ENCODE measurements around the gene B4GALNT2.
"Not testable (repeated sequence)": the region's sequence is repeated elsewhere in the genome, so short reads cannot be mapped to it uniquely, and the experiment has no call there.

Gene B4GALNT2

DNA sequence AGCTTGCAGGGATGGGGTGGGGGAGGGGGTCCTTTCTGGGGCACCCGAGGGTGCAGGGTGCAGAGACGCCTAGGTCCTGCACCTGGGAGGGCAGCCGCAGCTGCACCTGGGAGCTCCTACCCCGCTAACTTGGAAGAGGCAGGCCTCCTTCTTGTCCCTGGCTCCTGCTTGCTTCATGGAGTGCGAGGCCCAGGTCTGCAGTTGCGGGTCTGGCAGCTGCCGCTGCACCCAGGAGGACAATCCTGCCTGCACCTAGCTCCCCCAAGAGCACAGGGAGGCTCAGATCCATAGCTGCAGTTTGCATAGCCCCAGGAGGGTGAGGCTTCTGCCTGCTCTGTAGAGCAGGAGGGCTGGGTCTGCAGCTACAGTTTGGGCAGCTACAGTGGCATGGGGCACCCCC lies 51.2 kb downstream of the B4GALNT2 start:
- no peak for DNase-seq

DNA sequence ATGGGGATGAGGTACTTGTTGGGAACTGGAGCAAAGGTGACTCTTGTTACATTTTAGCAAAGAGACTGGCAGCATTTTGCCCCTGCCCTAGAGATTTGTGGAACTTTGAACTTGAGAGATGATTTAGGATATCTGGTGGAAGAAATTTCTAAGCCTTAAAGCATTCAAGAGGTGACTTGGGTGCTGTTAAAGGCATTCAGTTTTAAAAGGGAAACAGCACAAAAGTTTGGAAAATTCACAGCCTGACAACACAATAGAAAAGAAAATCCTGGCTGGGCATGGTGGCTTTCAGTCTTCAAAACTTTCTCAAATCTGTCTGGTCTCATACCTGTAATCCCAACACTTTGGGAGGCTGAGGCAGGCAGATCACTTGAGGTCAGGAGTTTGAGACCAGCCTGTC lies 52.0 kb downstream of the B4GALNT2 start:
- DNase-seq = not testable (repeated sequence)

- DNase-seq = not testable (repeated sequence)
These were observed 52.8 kb downstream of the B4GALNT2 start for GRCh38 chr17:49185381-49185780.

- DNase-seq = no peak
These were observed 54.7 kb downstream of the B4GALNT2 start for GRCh38 chr17:49187301-49187700.

DNA sequence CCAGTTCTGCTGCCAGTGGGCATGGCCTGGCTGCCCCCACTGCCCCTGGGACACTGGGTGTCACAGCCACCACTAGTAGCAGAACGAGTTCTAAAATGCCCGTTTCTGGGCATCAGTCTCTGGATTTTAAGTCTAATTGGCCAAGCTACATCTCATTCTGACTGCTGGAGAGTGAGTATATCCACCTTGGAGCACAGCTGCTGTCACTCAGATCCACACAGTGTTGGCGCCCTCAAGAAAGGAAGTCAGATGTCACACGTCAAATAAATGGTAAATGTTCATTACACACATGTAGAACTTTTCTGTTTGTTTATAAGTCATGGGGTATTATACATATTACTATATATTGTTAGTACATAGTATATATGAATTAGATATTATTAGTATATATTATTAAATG lies 58.4 kb downstream of the B4GALNT2 start:
- no peak for DNase-seq

GRCh38 chr17:49191409-49191916 lies 58.9 kb downstream of the B4GALNT2 start:
- no peak for DNase-seq

- DNase-seq = peak; percentile 90
These were observed 59.6 kb downstream of the B4GALNT2 start for GRCh38 chr17:49191917-49192741.

DNA sequence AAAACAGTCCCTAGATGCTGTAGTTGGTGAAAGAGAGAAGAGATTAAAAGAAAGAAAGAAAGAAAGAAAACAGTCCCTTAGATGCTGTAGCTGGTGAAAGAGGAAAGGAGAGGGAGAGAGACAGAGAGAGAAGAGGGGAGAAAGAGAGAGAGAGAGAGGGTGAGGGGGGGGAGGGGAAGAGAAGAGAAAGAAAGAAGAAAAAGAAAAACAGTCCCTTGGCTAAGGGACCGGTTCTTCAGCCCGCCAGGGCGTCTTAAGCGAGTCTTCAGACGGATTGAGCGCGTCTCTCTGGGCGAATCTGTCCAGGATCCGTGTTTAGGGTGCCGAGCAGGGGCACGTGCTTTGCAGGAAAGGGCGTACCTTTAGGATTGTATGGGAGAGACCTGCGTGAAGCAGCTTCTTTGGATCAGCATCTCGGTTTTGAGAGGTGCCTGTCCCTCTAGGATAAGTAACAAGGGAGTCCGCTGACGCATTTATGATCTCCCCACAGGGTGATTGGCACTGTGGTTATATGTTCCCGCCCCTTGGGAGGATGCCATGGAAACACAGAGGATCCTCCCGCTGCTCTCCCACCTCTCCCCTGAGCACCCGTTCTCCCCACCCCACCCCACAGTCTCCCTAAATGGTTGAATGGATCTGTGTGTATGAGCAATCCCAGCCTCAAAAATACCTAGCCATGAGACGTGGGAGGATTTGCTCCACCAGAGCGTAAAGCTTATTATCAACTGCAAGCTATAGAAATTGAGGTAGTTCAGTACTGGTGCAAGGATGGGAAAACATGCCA lies 61.1 kb downstream of the B4GALNT2 start:
- peak; percentile 16 for DNase-seq

GRCh38 chr17:49194297-49194607 lies 61.7 kb downstream of the B4GALNT2 start:
- DNase-seq = no peak

GRCh38 chr17:49195751-49196150 lies 63.2 kb downstream of the B4GALNT2 start:
- DNase-seq = no peak

- no peak for DNase-seq
These were observed 64.0 kb downstream of the B4GALNT2 start for GRCh38 chr17:49196520-49196919.

DNA sequence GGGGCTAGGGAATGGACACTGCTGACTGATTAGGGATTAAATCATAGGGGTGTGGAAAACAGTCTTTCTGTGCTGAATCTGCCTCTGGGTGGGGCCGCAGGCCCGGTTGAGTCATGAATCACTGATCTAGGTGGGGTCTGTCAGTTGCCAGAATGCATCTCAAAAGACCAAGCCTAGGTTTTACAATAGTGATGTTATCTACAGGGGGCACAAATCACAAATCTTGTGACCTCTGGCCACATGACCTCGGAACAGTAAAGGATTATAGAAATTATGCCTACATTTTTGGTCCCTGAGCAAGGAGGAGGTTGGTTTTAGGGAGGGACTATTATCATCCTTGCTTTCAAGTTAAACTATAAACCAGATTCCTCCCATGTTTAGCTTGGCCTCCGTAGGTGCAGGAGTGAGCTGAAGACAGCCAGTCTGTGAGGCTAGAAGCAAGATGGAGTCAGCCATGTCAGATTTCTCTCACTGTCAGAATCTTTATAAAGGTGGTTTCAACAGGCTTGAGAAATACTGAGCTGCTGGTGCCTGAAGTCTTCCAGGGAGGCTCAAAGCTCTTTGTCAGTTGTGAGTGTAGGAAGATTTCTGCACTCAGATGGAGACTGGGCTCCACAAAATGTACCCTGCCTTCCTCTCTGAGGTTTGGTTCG lies 64.9 kb downstream of the B4GALNT2 start:
- DNase-seq = no peak

DNA sequence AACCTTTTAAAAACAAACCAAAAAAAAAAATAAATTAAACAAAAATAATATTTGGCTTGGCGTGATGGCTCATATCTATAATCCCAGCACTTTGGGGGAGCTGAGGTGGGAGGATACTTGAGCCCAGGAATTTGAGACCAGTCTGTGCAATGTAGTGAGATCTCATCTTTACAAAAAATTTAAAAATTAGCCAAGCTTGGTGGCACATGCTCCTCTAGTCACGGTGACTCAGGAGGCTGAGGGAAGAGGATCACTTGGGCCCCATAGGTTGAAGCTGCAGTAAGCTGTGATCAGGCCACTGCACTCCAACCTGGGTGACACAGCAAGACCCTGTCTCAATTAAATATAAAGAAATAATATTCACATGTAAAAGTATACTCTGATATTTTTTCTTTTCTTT lies 65.6 kb downstream of the B4GALNT2 start:
- DNase-seq = no peak

- DNase-seq = no peak
These were observed 68.0 kb downstream of the B4GALNT2 start for GRCh38 chr17:49200423-49201083.

GRCh38 chr17:49201481-49201927 lies 68.9 kb downstream of the B4GALNT2 start:
- no peak for DNase-seq

DNA sequence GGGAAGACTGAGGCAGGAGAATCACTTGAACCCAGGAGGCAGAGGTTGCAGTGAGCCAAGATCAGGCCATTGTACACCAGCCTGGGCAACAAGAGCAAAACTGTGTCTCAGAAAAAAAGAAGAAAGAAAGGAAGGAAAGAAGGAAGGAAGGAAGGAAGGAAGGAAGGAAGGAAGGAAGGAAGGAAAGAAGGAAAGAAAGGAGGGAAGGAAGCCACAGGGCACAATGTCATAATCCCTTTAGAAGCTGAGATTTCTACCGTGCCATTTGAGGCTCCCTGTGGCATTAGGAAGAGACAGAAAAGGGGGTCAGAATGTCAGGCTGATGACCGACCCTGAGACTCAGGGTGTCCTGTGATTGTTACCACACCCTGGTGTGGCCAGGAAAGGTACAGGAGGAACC lies 71.2 kb downstream of the B4GALNT2 start:
- DNase-seq = no peak

DNA sequence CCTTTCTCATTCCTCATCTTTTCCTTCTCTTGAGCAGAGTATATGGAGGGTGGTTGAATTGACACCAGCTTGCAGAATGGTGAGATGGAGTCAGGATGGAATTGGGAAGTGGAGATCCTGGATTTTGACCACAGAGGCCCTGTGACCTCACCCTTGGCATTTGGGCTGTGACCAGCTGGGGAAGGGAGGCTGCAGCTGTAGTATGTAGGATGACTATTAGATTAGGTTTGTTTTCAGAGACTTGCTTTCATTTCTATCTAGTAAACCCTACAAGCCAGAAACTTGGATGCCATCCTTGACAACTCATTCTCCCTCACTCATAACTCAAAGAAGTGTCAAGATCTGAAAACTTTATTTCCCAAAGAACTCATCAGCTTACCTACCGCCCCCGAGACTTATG lies 71.9 kb downstream of the B4GALNT2 start:
- DNase-seq = no peak

- DNase-seq = no peak
These were observed 76.5 kb downstream of the B4GALNT2 start for GRCh38 chr17:49209061-49209571.

DNA sequence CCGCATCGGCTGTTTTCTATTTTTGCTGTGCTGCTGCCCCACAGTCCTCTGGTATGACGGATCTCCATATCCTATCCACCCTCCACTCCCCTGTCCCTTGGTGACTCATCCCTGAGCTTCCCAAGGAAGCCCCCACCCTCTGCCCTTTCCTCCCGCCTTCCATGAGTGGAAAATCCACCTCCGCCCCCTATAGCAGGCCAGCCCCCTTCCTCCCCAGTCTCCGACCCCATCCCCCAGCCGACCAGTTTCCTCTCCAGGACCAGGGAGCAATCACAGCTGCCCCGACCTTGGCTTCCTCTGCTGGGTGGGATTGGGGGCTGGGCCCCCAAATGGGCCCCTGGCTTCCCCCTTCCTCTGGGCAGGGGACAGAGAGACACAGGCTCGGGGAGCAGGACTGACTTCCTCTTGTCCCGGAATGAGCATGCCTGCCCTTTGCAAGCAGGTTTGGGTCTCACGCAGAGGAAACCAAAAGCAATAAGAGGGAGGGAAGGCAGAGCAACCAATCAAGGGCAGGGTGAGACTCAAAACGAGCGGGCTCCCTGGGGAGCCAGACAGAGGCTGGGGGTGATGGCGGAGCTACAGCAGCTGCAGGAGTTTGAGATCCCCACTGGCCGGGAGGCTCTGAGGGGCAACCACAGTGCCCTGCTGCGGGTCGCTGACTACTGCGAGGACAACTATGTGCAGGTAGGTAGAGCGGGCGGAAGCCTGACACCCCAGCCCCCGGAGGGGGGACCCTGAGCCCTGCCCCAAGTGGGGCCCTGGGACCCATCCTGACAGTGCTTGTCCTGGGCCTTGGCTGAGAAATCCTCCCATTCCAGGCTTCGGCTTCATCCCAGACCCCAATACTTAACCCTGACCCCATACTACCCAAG lies 77.8 kb downstream of the B4GALNT2 start, which contains the start of the genes ABI3 and GNGT2:
TSS of gene ABI3 (plus strand) at position 550 of the 872 bp plus-strand sequence. CDS start at position 568, 18 bp downstream.
TSS of gene GNGT2 (minus strand) at position 417 of the 872 bp plus-strand sequence. CDS start 3,152 bp downstream, outside the sequence.
- DNase-seq = peak; percentile 61

GRCh38 chr17:49213399-49213798 lies 80.8 kb downstream of the B4GALNT2 start:
- DNase-seq = no peak

DNA sequence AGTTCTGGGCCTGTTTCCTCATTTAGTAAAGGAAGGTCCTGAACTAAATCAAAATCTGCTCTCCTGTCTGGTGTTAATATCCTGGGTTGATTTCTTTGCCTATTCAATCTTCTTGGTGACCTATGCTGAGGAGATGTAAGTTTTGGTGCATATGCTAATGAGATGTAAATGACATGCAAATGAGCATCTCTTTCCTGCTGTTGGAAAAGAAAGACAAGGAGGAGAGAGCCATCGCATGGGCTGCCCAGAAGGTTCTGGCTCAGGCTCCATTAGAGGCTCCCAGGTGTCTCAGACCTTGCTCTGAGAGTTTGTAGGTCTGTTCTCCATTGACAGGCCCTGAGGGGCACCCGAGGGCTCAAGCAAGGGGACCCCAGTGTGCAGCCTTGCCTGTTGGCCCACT lies 81.3 kb downstream of the B4GALNT2 start:
- no peak for DNase-seq

All from stimulated activated CD4-positive, alpha-beta T cell treated with anti-CD3 and anti-CD28 coated beads, Interleukin-4, amount 100 ng/mL, for 1 hour (primary cell).